Kidney epithelial cell (primary cell): ENCODE measurements around the gene MAN1A2. TPM values are rescaled to one million over a fixed set of nuclear protein-coding genes. Genes with fewer than 3 reads are reported as not detected.

Source experiments
- DNase-seq: peaks from one replicate; pipeline ENCODE4 v3.0.0-alpha.2; 2010; ENCODE audit warnings: low read depth
- H3K27me3 ChIP-seq: 2 replicates; pipeline ENCODE4 v1.6.0; 2011; ENCODE audit warnings: low read length; ENCODE audit not compliant: control insufficient read depth, insufficient read depth
- H3K36me3 ChIP-seq: 2 replicates; pipeline ENCODE4 v1.5.1; 2011; ENCODE audit warnings: low read length; ENCODE audit not compliant: control insufficient read depth, insufficient read depth
- H3K4me3 ChIP-seq: 2 replicates; pipeline ENCODE4 v1.5.1; 2011; ENCODE audit warnings: low read depth, mild to moderate bottlenecking, control low read depth, low read length
- CTCF ChIP-seq: IDR thresholded peaks from 2 replicates; pipeline ENCODE4 v1.5.1; 2011; ENCODE audit warnings: mild to moderate bottlenecking, moderate library complexity, low read length, control low read depth, inconsistent platforms; ENCODE audit not compliant: insufficient read depth, poor library complexity, severe bottlenecking
- total RNA-seq: library from RNA; depleted of rRNA; stranded (reverse); fragments of >200 nt; gene quantifications from 2 replicates; pipeline ENCODE4 v1.2.3, GENCODE V29; 2015

MAN1A2 gene
- total RNA-seq, 1 donor from 2014 or later = 22.0 TPM

DNA sequence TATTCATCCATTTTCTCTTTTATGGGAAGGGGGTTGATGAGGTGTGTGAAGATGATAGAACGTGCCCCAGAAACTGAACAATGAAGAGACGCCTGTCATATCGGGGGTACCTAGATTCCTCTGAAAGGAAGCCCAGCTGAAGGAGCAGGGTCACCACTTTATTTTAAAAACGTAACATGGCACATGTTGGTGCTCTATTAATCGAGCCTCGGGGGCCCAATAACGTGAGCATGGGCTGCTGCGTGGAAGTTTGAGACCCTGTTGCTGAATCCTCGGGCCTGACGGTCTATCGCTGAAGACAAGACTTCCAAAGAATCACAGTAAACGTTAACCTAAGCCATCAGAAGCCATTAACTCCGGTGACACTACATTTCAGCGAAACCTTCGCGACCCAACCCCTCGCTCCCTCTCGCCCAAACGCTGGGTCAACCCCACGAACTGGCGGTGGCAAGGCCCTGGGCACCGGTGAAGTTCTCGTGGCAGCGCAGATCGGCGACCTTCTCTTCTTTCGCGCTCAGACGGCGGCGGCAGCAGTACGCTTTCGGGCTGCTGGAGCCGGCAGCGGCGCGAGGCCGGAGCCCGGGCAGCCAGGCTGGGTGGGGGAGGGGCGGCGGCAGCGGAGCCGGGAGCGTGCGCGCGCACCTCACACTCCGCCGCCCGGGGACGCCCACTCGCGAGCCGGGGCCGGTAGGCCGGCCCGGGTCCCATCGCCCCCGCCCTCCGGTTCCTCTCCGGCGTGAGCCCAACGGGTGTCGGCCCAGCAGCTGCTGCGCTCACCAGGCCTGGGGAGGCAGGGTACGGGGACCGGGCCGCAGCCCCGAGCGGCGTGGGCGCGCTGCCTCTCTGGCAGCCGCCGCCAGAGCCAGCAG, 838 bp upstream of the MAN1A2 start:
- no peak for DNase-seq
- TF ChIP-seq CTCF = no peak
- H3K27me3 ChIP-seq = no peaks in the 10 kb centered on the region
- H3K36me3 ChIP-seq = no peaks in the 10 kb centered on the region
- peak overlapping the region; percentile 88 for H3K4me3 ChIP-seq

- Histone ChIP-seq H3K4me3 (peak overlapping the region; percentile 88), H3K27me3 (no peaks in the 10 kb centered on the region), H3K36me3 (no peaks in the 10 kb centered on the region)
- no peak for DNase-seq
- no peak for TF ChIP-seq CTCF
These were observed 1.2 kb downstream of the MAN1A2 start for GRCh38 chr1:117368116-117369108.

GRCh38 chr1:117370071-117370470, 2.8 kb downstream of the MAN1A2 start:
- TF ChIP-seq CTCF = no peak
- H3K4me3 ChIP-seq = peak overlapping the region; percentile 26
- no peaks in the 10 kb centered on the region for H3K27me3 ChIP-seq
- H3K36me3 ChIP-seq = no peaks in the 10 kb centered on the region
- no peak for DNase-seq

- Histone ChIP-seq H3K4me3 (peak overlapping the region; percentile 26), H3K36me3 (no peaks in the 10 kb centered on the region), H3K27me3 (no peaks in the 10 kb centered on the region)
- no peak for TF ChIP-seq CTCF
- no peak for DNase-seq
These were observed 3.3 kb downstream of the MAN1A2 start for GRCh38 chr1:117370509-117370908.

DNA sequence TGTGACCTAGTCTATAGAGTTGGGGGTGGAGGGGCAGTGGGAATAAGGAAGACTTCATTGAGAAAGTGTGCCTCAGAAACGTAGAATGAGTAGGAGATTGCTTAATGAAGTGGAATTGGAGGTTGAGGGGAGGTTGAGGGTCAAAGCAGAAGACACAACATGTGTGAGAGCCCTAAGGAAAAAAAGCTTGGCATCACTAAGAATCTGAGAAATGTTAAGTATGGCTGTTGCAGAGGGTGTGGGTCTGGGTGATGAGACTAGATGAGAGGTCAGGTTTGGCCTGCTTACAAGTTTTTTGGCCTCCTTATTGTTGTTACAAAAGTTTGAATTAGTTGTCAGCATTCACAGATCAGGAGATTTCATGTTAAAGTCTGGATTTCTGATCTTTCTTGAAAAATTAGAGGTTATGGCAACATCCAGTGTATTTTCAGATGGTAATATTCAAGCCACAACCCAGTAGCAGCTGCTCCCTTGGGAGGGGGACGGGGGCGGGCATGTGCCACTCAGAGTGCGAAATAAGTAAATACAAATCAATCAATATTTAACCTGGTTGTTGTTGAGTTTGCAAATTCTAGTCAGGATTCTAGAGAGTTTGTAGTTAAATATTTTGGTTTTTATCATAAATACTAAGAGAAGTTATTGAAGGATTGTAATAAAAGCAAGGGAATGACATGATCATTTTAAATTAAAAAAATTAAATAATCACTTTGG, 4.3 kb downstream of the MAN1A2 start:
- DNase-seq = no peak
- no peak for TF ChIP-seq CTCF
- H3K4me3 ChIP-seq = no peak overlapping the region
- no peaks in the 10 kb centered on the region for H3K27me3 ChIP-seq
- H3K36me3 ChIP-seq = no peaks in the 10 kb centered on the region
